HEK293 (cell line): Measurements from ENCODE around the gene AHCTF1.

Experiments
- CTCF ChIA-PET: fragments of 350-600 bp; formaldehyde crosslinking; extraction: SDS; loops from one replicate; lab custom pipeline; 2021; ENCODE audit warnings: antibody characterized with exemption; lab: Yijun Ruan, JAX
- POLR2A ChIA-PET: fragments of 300-600 bp; formaldehyde crosslinking; extraction: SDS; loops from one replicate; lab custom pipeline; 2020; ENCODE audit warnings: antibody characterized with exemption, inconsistent platforms; lab: Yijun Ruan, JAX
- H3K27ac ChIP-seq: fragments of 200-500 bp; sonication (Bioruptor generic); 2 replicates; pipeline ENCODE4 v1.5.1; 2014; ENCODE audit warnings: low read depth, low read length, control low read depth, inconsistent platforms; ENCODE audit errors: extremely low read depth
- H3K36me3 ChIP-seq, 2 experiments: fragments of 200-500 bp in 1 of 2; sonication (Bioruptor generic) in 1 of 2; 1 replicate in 1 of 2; 2 replicates in 1 of 2; pipeline ENCODE4 v1.5.1; 2014 to 2017; ENCODE audit warnings: inconsistent platforms in 2 of 2, low read length in 2 of 2; ENCODE audit not compliant: control insufficient read depth in 2 of 2, insufficient read depth in 1 of 2
- H3K4me1 ChIP-seq: fragments of 200-500 bp; sonication (Bioruptor generic); 2 replicates; pipeline ENCODE4 v1.5.1; 2014; ENCODE audit warnings: mild to moderate bottlenecking, low read length, inconsistent platforms; ENCODE audit not compliant: control insufficient read depth, insufficient read depth
- H3K4me3 ChIP-seq: 2 replicates; pipeline ENCODE4 v1.5.1; 2011; ENCODE audit warnings: low read depth, mild to moderate bottlenecking, control low read depth, low read length, moderate library complexity
- H3K9me3 ChIP-seq: fragments of 200-500 bp; sonication (Bioruptor generic); 2 replicates; pipeline ENCODE4 v1.5.1; 2014; ENCODE audit warnings: low read depth, low read length, inconsistent platforms; ENCODE audit not compliant: control insufficient read depth, insufficient read depth
- GFI1B ChIP-seq: fragments of 450-650 bp; formaldehyde crosslinking; IDR thresholded peaks from 2 replicates; pipeline ENCODE4 v1.5.1; 2016; ENCODE audit warnings: missing biosample characterization, missing genetic modification characterization
- KLF1 ChIP-seq: fragments of 450-650 bp; formaldehyde crosslinking; IDR thresholded peaks from 2 replicates; pipeline ENCODE4 v1.5.1; 2016; ENCODE audit warnings: missing biosample characterization, missing genetic modification characterization
- PRDM10 ChIP-seq: fragments of 450-650 bp; formaldehyde crosslinking; IDR thresholded peaks from 2 replicates; pipeline ENCODE4 v1.5.1; 2016; ENCODE audit warnings: missing biosample characterization, missing genetic modification characterization
- ZNF138 ChIP-seq: fragments of 450-650 bp; formaldehyde crosslinking; IDR thresholded peaks from 2 replicates; pipeline ENCODE4 v1.5.1; 2016; ENCODE audit warnings: missing biosample characterization, missing genetic modification characterization, borderline replicate concordance
- ZNF174 ChIP-seq: fragments of 450-650 bp; formaldehyde crosslinking; IDR thresholded peaks from 2 replicates; pipeline ENCODE4 v1.5.0; 2017; ENCODE audit warnings: missing biosample characterization, mild to moderate bottlenecking, missing genetic modification characterization
- ZNF184 ChIP-seq: fragments of 450-650 bp; IDR thresholded peaks from 2 replicates; pipeline ENCODE4 v1.5.1; 2018; ENCODE audit warnings: missing biosample characterization, mild to moderate bottlenecking, missing genetic modification characterization
- ZNF221 ChIP-seq: fragments of 450-650 bp; formaldehyde crosslinking; IDR thresholded peaks from 2 replicates; pipeline ENCODE4 v1.5.1; 2017; ENCODE audit warnings: missing biosample characterization, missing genetic modification characterization, borderline replicate concordance
- ZNF274 ChIP-seq, 2 experiments: fragments of 200-500 bp in 1 of 2; fragments of 450-650 bp in 1 of 2; sonication (Bioruptor generic) in 1 of 2; formaldehyde crosslinking in 1 of 2; IDR thresholded peaks; 2 replicates each; pipeline versions ENCODE4 v1.5.1 to v1.6.1; 2014 to 2016; ENCODE audit warnings: borderline replicate concordance in 1 of 2, inconsistent platforms in 1 of 2, low read length in 1 of 2, missing biosample characterization in 1 of 2, missing genetic modification characterization in 1 of 2
- ZNF311 ChIP-seq: fragments of 450-650 bp; formaldehyde crosslinking; IDR thresholded peaks from 2 replicates; pipeline ENCODE4 v1.5.1; 2017; ENCODE audit warnings: missing biosample characterization, missing genetic modification characterization, borderline replicate concordance
- ZNF398 ChIP-seq: fragments of 450-650 bp; formaldehyde crosslinking; IDR thresholded peaks from 2 replicates; pipeline ENCODE4 v1.5.1; 2017; ENCODE audit warnings: missing biosample characterization, missing genetic modification characterization
- ZNF404 ChIP-seq: fragments of 450-650 bp; formaldehyde crosslinking; IDR thresholded peaks from 2 replicates; pipeline ENCODE4 v1.5.1; 2017; ENCODE audit warnings: missing biosample characterization, missing genetic modification characterization
- ZNF501 ChIP-seq: fragments of 450-650 bp; formaldehyde crosslinking; IDR thresholded peaks from 2 replicates; pipeline ENCODE4 v1.5.1; 2016; ENCODE audit warnings: missing biosample characterization, missing genetic modification characterization
- ZNF560 ChIP-seq: fragments of 450-650 bp; formaldehyde crosslinking; IDR thresholded peaks from 2 replicates; pipeline ENCODE4 v1.5.1; 2017; ENCODE audit warnings: missing biosample characterization, missing genetic modification characterization, borderline replicate concordance
- TF ChIP-seq, protein P1 (sequence below): fragments of 450-650 bp; formaldehyde crosslinking; IDR thresholded peaks from 2 replicates; pipeline ENCODE4 v1.5.1; 2016; ENCODE audit warnings: missing biosample characterization, missing genetic modification characterization

AHCTF1 gene

DNA sequence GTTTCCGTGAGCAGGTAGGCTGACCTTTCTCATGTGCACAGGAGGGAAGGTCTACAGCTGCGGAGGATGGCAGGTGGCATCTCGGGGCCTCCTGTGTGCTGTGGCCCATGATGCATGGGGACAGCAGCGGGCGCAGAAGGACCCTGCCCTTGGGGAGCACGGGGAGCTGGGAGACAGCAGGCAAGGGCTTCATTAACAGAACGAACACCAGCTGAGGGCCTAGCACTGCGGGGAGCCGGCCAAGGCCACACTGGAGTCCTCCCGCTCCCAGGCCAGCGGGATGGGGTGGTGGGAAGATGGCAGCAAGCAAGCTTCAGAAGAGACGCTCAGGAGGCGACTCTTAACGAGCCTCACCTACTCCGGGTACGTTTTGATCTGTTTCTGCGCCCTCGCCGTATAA lies 140.9 kb downstream of the AHCTF1 start (continued):
- TF ChIP-seq ZNF398 (no peak), ZNF501 (tag by site-specific recombination) (no peak), ZNF311 (no peak), PRDM10 (tag by site-specific recombination) (no peak), ZNF138 (tag by site-specific recombination) (no peak)
- TF ChIP-seq, protein P1, sequence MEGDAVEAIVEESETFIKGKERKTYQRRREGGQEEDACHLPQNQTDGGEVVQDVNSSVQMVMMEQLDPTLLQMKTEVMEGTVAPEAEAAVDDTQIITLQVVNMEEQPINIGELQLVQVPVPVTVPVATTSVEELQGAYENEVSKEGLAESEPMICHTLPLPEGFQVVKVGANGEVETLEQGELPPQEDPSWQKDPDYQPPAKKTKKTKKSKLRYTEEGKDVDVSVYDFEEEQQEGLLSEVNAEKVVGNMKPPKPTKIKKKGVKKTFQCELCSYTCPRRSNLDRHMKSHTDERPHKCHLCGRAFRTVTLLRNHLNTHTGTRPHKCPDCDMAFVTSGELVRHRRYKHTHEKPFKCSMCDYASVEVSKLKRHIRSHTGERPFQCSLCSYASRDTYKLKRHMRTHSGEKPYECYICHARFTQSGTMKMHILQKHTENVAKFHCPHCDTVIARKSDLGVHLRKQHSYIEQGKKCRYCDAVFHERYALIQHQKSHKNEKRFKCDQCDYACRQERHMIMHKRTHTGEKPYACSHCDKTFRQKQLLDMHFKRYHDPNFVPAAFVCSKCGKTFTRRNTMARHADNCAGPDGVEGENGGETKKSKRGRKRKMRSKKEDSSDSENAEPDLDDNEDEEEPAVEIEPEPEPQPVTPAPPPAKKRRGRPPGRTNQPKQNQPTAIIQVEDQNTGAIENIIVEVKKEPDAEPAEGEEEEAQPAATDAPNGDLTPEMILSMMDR (tag by site-specific recombination), result no peak

DNA sequence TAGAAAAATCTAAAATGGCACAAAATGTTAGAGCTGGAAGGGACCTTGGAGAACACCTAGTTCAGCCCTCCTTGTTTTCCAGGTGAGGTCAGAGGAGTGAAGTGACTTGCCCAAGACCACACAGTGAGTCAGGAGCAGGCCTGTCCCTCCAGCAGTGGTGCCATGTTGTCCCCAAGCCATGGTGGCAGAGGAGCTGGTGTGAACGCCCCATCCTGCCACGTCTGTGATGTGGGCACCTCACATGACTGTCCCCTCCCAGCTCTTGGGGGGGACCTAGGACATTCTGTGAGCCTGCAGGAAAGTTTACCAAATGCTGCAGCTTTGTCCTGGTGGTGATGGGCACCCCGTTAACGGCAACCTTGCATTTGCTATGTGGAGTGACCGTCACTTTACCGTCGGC lies 141.4 kb downstream of the AHCTF1 start:
- no peak overlapping the region for H3K4me3 ChIP-seq
- TF ChIP-seq ZNF221 (tag by site-specific recombination) (no peak), KLF1 (no peak), ZNF274 (IDR thresholded peaks at IDR 0.05; ENCODE audit: low read length) (no peak), ZNF274 (tag by site-specific recombination; IDR thresholded peaks at IDR 0.05; ENCODE audit: borderline replicate concordance) (no peak), ZNF174 (tag by site-specific recombination) (no peak), GFI1B (tag by site-specific recombination) (no peak), ZNF404 (no peak), ZNF560 (tag by site-specific recombination) (no peak)
- ChIA-PET CTCF (no interaction called here), POLR2A (no interaction called here)
- no peak overlapping the region for H3K27ac ChIP-seq
- H3K4me1 ChIP-seq, result no peaks in the 10 kb centered on the region
- no peaks in the 10 kb centered on the region for H3K36me3 ChIP-seq
- no peaks in the 10 kb centered on the region for H3K9me3 ChIP-seq

- H3K4me1 ChIP-seq, result no peaks in the 10 kb centered on the region
- no peak overlapping the region for H3K4me3 ChIP-seq
- TF ChIP-seq ZNF184 (tag by site-specific recombination), result no peak
- H3K27ac ChIP-seq, result no peak overlapping the region
- POLR2A ChIA-PET, result no interaction called here
- no peaks in the 10 kb centered on the region for H3K36me3 ChIP-seq
- CTCF ChIA-PET, result no interaction called here
- no peaks in the 10 kb centered on the region for H3K9me3 ChIP-seq
These were observed 142.1 kb downstream of the AHCTF1 start for GRCh38 chr1:246789454-246790339.
